ENCODE data around the gene PAPOLG. TPM values are rescaled to one million over a fixed set of nuclear protein-coding genes. Genes with fewer than 3 reads are reported as not detected.
"Not testable (repeated sequence)": the region's sequence is repeated elsewhere in the genome, so short reads cannot be mapped to it uniquely, and the experiment has no call there.

PAPOLG gene
- total and polyA plus RNA-seq, 7 experiments from 2014 or later = 14.9 to 42.4 (median 20.4) TPM

GRCh38 chr2:60822987-60823386 lies 66.9 kb downstream of the PAPOLG start:
- H3K27me3 Mint-ChIP-seq = no peaks in the 10 kb centered on the region
- ChIA-PET POLR2A (no interaction called here), CTCF (interaction anchor here (0.6 kb wide), 1 partner anchor 62 kb away, joined by 3 read pairs; no protein-coding TSS in a partner anchor)
- intact Hi-C loops (cut with micrococcal nuclease) = no loop called here
- H3K4me1 Mint-ChIP-seq = peaks cover 25 to 41% (median 32%) of the 10 kb centered on the region in 7 donors
- peaks cover 0 to 9% (median 0%) of the 10 kb centered on the region in 11 donors for H3K9me3 Mint-ChIP-seq
- peaks cover 0 to 14% (median 0%) of the 10 kb centered on the region in 5 donors for H3K36me3 Mint-ChIP-seq
- no peak for ATAC-seq
- peak overlapping the region in 2 of 9 donors; percentile 8 for H3K27ac Mint-ChIP-seq
- no peak overlapping the region for H3K4me3 Mint-ChIP-seq
- no peak for DNase-seq
- H3K4me1 ChIP-seq (ENCODE audit: control insufficient read depth in 2 of 2, insufficient read depth in 2 of 2, low read length in 2 of 2) = peaks cover 22 to 23% of the 10 kb centered on the region in 2 donors
- no peaks in the 10 kb centered on the region for H3K27me3 ChIP-seq (ENCODE audit: control insufficient read depth in 2 of 2, insufficient read depth in 2 of 2, low read length in 2 of 2)
- H3K4me3 ChIP-seq (ENCODE audit: low read length) = no peak overlapping the region
- H3K36me3 ChIP-seq (ENCODE audit: control insufficient read depth in 2 of 3, insufficient read depth in 3 of 3, low read length in 3 of 3) = no peaks in the 10 kb centered on the region
- no peaks in the 10 kb centered on the region for H3K9me3 ChIP-seq (ENCODE audit: control insufficient read depth in 2 of 3, low read length in 3 of 3)
- H3K27ac ChIP-seq (ENCODE audit: low read depth, low read length) = no peak overlapping the region

- H3K27ac Mint-ChIP-seq = no peak overlapping the region
- H3K27me3 Mint-ChIP-seq = no peaks in the 10 kb centered on the region
- Histone ChIP-seq H3K9me3 (ENCODE audit: control insufficient read depth in 2 of 3, low read length in 3 of 3) (no peaks in the 10 kb centered on the region), H3K4me1 (ENCODE audit: control insufficient read depth in 2 of 2, insufficient read depth in 2 of 2, low read length in 2 of 2) (peaks cover 14 to 15% of the 10 kb centered on the region in 2 donors), H3K27me3 (ENCODE audit: control insufficient read depth in 2 of 2, insufficient read depth in 2 of 2, low read length in 2 of 2) (no peaks in the 10 kb centered on the region), H3K4me3 (ENCODE audit: low read length) (no peak overlapping the region), H3K36me3 (ENCODE audit: control insufficient read depth in 2 of 3, insufficient read depth in 3 of 3, low read length in 3 of 3) (no peaks in the 10 kb centered on the region), H3K27ac (ENCODE audit: low read depth, low read length) (no peak overlapping the region)
- no peak overlapping the region for H3K4me3 Mint-ChIP-seq
- H3K4me1 Mint-ChIP-seq = peaks cover 19 to 34% (median 26%) of the 10 kb centered on the region in 7 donors
- ATAC-seq (no peak), DNase-seq (no peak)
- peaks cover 0 to 14% (median 0%) of the 10 kb centered on the region in 5 donors for H3K36me3 Mint-ChIP-seq
- ChIA-PET POLR2A (no interaction called here), CTCF (no interaction called here)
- peaks cover 0 to 9% (median 0%) of the 10 kb centered on the region in 11 donors for H3K9me3 Mint-ChIP-seq
- intact Hi-C loops (cut with micrococcal nuclease) = no loop called here
These were observed 67.7 kb downstream of the PAPOLG start for GRCh38 chr2:60823694-60824305.

DNA sequence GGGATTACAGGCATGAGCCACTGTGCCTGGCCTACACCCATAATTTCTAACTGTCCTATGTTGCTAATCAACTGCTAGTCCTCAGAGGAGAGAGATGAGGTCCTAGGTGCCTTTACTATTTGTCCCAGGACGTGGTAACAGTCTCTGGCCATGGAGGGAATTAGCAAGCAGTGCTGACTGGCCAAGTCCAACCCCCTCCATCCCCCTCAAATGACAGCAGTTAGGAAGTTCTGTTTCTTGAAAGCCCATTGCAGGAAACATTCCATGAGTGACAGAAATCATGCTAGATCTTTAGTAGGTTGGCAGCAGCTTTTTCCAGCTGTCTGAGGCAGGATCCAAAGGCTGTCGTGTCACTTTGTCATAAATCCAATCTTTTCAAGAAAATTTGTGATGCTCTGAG lies 69.6 kb downstream of the PAPOLG start:
- no peak for DNase-seq
- H3K4me1 Mint-ChIP-seq = peaks cover 5 to 19% (median 8%) of the 10 kb centered on the region in 7 donors
- H3K36me3 ChIP-seq (ENCODE audit: control insufficient read depth in 2 of 3, insufficient read depth in 3 of 3, low read length in 3 of 3) = no peaks in the 10 kb centered on the region
- intact Hi-C loops (cut with micrococcal nuclease) = no loop called here
- no peaks in the 10 kb centered on the region for H3K4me1 ChIP-seq (ENCODE audit: control insufficient read depth in 2 of 2, insufficient read depth in 2 of 2, low read length in 2 of 2)
- peaks cover 0 to 8% (median 4%) of the 10 kb centered on the region in 5 donors for H3K27me3 Mint-ChIP-seq
- H3K36me3 Mint-ChIP-seq = peaks cover 0 to 4% (median 0%) of the 10 kb centered on the region in 5 donors
- no peak overlapping the region for H3K27ac ChIP-seq (ENCODE audit: low read depth, low read length)
- peak overlapping the region in 1 of 9 donors; percentile 55 for H3K27ac Mint-ChIP-seq
- no peaks in the 10 kb centered on the region for H3K27me3 ChIP-seq (ENCODE audit: control insufficient read depth in 2 of 2, insufficient read depth in 2 of 2, low read length in 2 of 2)
- ChIA-PET CTCF (no interaction called here), POLR2A (no interaction called here)
- H3K9me3 ChIP-seq (ENCODE audit: control insufficient read depth in 2 of 3, low read length in 3 of 3) = no peaks in the 10 kb centered on the region
- H3K4me3 Mint-ChIP-seq = no peak overlapping the region
- H3K9me3 Mint-ChIP-seq = peaks cover 0 to 3% (median 0%) of the 10 kb centered on the region in 11 donors
- H3K4me3 ChIP-seq (ENCODE audit: low read length) = no peak overlapping the region
- ATAC-seq = no peak

- H3K27me3 ChIP-seq (ENCODE audit: control insufficient read depth in 2 of 2, insufficient read depth in 2 of 2, low read length in 2 of 2) = no peaks in the 10 kb centered on the region
- Mint-ChIP-seq H3K27me3 (peaks cover 0 to 10% (median 5%) of the 10 kb centered on the region in 5 donors), H3K27ac (peak overlapping the region in 2 of 9 donors; percentile 38 to 55), H3K4me1 (peaks cover under 1 to 14% (median 4%) of the 10 kb centered on the region in 7 donors), H3K4me3 (no peak overlapping the region), H3K36me3 (peaks cover 0 to 4% (median 0%) of the 10 kb centered on the region in 5 donors), H3K9me3 (peaks cover 0 to 3% (median 0%) of the 10 kb centered on the region in 11 donors)
- no peak overlapping the region for H3K27ac ChIP-seq (ENCODE audit: low read depth, low read length)
- POLR2A ChIA-PET = interaction anchor here (0.8 kb wide), 1 partner anchor 166 kb away, joined by 3 read pairs; no protein-coding TSS in a partner anchor
- H3K36me3 ChIP-seq (ENCODE audit: control insufficient read depth in 2 of 3, insufficient read depth in 3 of 3, low read length in 3 of 3) = no peaks in the 10 kb centered on the region
- H3K4me1 ChIP-seq (ENCODE audit: control insufficient read depth in 2 of 2, insufficient read depth in 2 of 2, low read length in 2 of 2) = no peaks in the 10 kb centered on the region
- CTCF ChIA-PET = no interaction called here
- intact Hi-C loops (cut with micrococcal nuclease) = no loop called here
- ATAC-seq (no peak), DNase-seq (no peak)
- H3K9me3 ChIP-seq (ENCODE audit: control insufficient read depth in 2 of 3, low read length in 3 of 3) = no peaks in the 10 kb centered on the region
- no peak overlapping the region for H3K4me3 ChIP-seq (ENCODE audit: low read length)
These were observed 70.0 kb downstream of the PAPOLG start for GRCh38 chr2:60826111-60826510.

DNA sequence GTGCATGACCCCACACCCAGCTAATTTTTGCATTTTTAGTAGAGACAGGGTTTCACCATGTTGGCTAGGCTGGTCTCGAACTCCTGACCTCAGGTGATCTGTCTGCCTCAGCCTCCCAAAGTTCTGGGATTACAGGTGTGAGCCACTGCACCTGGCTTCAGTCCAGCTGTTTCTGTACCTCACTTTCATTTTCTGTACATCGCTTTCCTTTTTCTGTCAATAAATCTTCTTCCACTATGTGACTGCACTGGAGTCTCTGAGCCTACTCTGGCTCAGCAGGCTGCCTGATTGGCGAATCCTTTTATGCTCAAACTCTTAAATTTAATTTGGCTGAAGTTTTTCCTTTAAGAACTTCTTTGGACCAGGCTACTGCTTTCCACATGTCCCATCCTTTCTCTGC lies 70.8 kb downstream of the PAPOLG start:
- H3K4me3 Mint-ChIP-seq; DNase-seq; H3K9me3 ChIP-seq (ENCODE audit: control insufficient read depth in 2 of 3, low read length in 3 of 3); intact Hi-C loops (cut with micrococcal nuclease); H3K36me3 ChIP-seq (ENCODE audit: control insufficient read depth in 2 of 3, insufficient read depth in 3 of 3, low read length in 3 of 3); H3K4me3 ChIP-seq (ENCODE audit: low read length); CTCF ChIA-PET; H3K9me3 Mint-ChIP-seq; H3K4me1 ChIP-seq (ENCODE audit: control insufficient read depth in 2 of 2, insufficient read depth in 2 of 2, low read length in 2 of 2); H3K27ac ChIP-seq (ENCODE audit: low read depth, low read length); H3K36me3 Mint-ChIP-seq; H3K27me3 ChIP-seq (ENCODE audit: control insufficient read depth in 2 of 2, insufficient read depth in 2 of 2, low read length in 2 of 2); ATAC-seq; H3K4me1 Mint-ChIP-seq: not testable (repeated sequence)
- Mint-ChIP-seq H3K27me3 (peaks cover 0 to 13% (median 5%) of the 10 kb centered on the region in 5 donors), H3K27ac (peak overlapping the region in 3 of 9 donors; percentile 2 to 80 (median 38))
- POLR2A ChIA-PET = interaction anchor here (0.8 kb wide), 1 partner anchor 165 kb away, joined by 3 read pairs; no protein-coding TSS in a partner anchor

DNA sequence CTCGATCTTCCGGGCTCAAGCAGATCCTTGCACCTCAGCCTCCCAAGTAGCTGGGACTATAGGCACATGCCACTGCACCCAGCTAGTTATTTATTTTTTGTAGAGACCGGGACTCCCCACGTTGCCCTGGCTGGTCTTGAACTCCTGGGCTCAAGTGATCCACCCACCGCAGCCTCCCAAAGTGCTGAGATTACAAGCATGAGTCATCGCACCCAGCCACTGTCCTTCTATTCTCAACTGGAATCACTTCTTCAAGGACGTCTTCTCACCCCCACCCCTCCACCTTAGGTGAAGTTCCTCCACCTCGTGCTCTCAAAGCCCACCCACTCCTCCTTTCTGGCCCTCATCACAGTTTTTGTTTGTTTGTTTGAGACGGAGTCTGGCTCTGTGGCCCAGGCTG lies 71.3 kb downstream of the PAPOLG start:
- intact Hi-C loops (cut with micrococcal nuclease) = no loop called here
- Mint-ChIP-seq H3K4me1 (peaks cover 0 to 10% (median 3%) of the 10 kb centered on the region in 7 donors), H3K4me3 (no peak overlapping the region), H3K27me3 (peaks cover 0 to 13% (median 5%) of the 10 kb centered on the region in 5 donors), H3K9me3 (peaks cover 0 to 3% (median 0%) of the 10 kb centered on the region in 11 donors), H3K27ac (peak overlapping the region in 2 of 9 donors; percentile 80), H3K36me3 (peaks cover 0 to 4% (median 0%) of the 10 kb centered on the region in 5 donors)
- ChIA-PET POLR2A (no interaction called here), CTCF (no interaction called here)
- H3K4me1 ChIP-seq (ENCODE audit: control insufficient read depth in 2 of 2, insufficient read depth in 2 of 2, low read length in 2 of 2) = no peaks in the 10 kb centered on the region
- no peaks in the 10 kb centered on the region for H3K27me3 ChIP-seq (ENCODE audit: control insufficient read depth in 2 of 2, insufficient read depth in 2 of 2, low read length in 2 of 2)
- H3K9me3 ChIP-seq (ENCODE audit: control insufficient read depth in 2 of 3, low read length in 3 of 3) = no peaks in the 10 kb centered on the region
- DNase-seq (no peak), ATAC-seq (no peak)
- no peak overlapping the region for H3K27ac ChIP-seq (ENCODE audit: low read depth, low read length)
- H3K4me3 ChIP-seq (ENCODE audit: low read length) = no peak overlapping the region
- H3K36me3 ChIP-seq (ENCODE audit: control insufficient read depth in 2 of 3, insufficient read depth in 3 of 3, low read length in 3 of 3) = no peaks in the 10 kb centered on the region

GRCh38 chr2:60830991-60831390 lies 74.9 kb downstream of the PAPOLG start:
- H3K36me3 Mint-ChIP-seq = peaks cover 0 to 4% (median 0%) of the 10 kb centered on the region in 5 donors
- no peak for DNase-seq
- H3K27me3 ChIP-seq (ENCODE audit: control insufficient read depth in 2 of 2, insufficient read depth in 2 of 2, low read length in 2 of 2) = no peaks in the 10 kb centered on the region
- peaks cover 0 to 27% (median 11%) of the 10 kb centered on the region in 5 donors for H3K27me3 Mint-ChIP-seq
- H3K9me3 Mint-ChIP-seq = peaks cover 0 to 5% (median 0%) of the 10 kb centered on the region in 11 donors
- peaks cover 0 to 14% (median 3%) of the 10 kb centered on the region in 7 donors for H3K4me1 Mint-ChIP-seq
- no peak overlapping the region for H3K27ac Mint-ChIP-seq
- no peak overlapping the region for H3K27ac ChIP-seq (ENCODE audit: low read depth, low read length)
- POLR2A ChIA-PET = no interaction called here
- intact Hi-C loops (cut with micrococcal nuclease) = no loop called here
- H3K4me3 ChIP-seq (ENCODE audit: low read length) = no peak overlapping the region
- no peaks in the 10 kb centered on the region for H3K36me3 ChIP-seq (ENCODE audit: control insufficient read depth in 2 of 3, insufficient read depth in 3 of 3, low read length in 3 of 3)
- ATAC-seq = no peak
- no peak overlapping the region for H3K4me3 Mint-ChIP-seq
- no peaks in the 10 kb centered on the region for H3K4me1 ChIP-seq (ENCODE audit: control insufficient read depth in 2 of 2, insufficient read depth in 2 of 2, low read length in 2 of 2)
- CTCF ChIA-PET = no interaction called here
- no peaks in the 10 kb centered on the region for H3K9me3 ChIP-seq (ENCODE audit: control insufficient read depth in 2 of 3, low read length in 3 of 3)

All from naive thymus-derived CD4-positive, alpha-beta T cell (primary cell).